ENCODE data around the gene TSC22D4. TPM values are rescaled to one million over a fixed set of nuclear protein-coding genes. Genes with fewer than 3 reads are reported as not detected.
A peak's percentile ranks its signal among the peaks of the same experiment; 100 is the strongest.

The TSC22D4 gene
- total and polyA plus RNA-seq, 2 donors (not counting 1 experiment from before 2014, with no cell fraction given), result 13.2 to 21.1 TPM

DNA sequence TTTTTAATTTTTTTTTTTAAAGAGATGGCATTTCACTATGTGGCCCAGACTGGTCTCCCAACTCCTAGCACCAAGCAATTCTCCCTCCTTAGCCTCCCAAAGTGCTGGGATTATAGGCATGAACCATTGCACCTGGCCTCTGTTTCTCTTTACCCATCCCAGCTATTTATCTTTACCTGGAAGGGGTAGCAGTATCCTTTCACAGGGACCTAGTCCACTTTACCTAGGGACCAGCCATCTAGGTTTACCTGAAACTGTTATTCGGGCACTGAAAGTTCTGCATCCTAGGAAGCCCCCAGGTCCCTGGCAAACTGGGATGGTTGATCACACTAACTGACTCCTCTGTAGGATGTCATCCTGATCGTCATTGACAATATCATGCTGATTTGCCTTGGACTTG, 38.3 kb upstream of the TSC22D4 start:
- TF ChIP-seq EZH2 (IDR thresholded peaks at IDR 0.05; ENCODE audit: low read length, missing control alignments), result no peak

GRCh38 chr7:100516135-100516812, 37.3 kb upstream of the TSC22D4 start:
- Histone ChIP-seq H3K9ac (ENCODE audit: insufficient read depth, low read length) (no peak overlapping the region), H3K27ac (ENCODE audit: insufficient read depth, low read length) (no peak overlapping the region), H3K79me2 (ENCODE audit: control insufficient read depth, insufficient read depth, low read length) (no peaks in the 10 kb centered on the region), H3K36me3 (ENCODE audit: control insufficient read depth, insufficient read depth, low read length) (no peaks in the 10 kb centered on the region), H3K27me3 (ENCODE audit: control insufficient read depth, insufficient read depth, low read length) (peaks cover under 1% of the 10 kb centered on the region), H3K4me2 (ENCODE audit: extremely low read depth, insufficient read depth, low read length) (no peak overlapping the region), H3K9me3 (ENCODE audit: control insufficient read depth, insufficient read depth, low read depth, low read length) (no peaks in the 10 kb centered on the region), H2AFZ (ENCODE audit: low read length) (no peak overlapping the region), H4K20me1 (ENCODE audit: control insufficient read depth, extremely low read depth, insufficient read depth, low read length) (no peaks in the 10 kb centered on the region), H3K4me1 (ENCODE audit: control insufficient read depth, extremely low read depth, insufficient read depth, low read length) (peaks cover 7% of the 10 kb centered on the region), H3K4me3 (replicated peaks in 1 of 4; ENCODE audit: control extremely low read depth in 1 of 4, insufficient read depth in 1 of 4, low read depth in 3 of 4, low read length in 4 of 4) (no peak overlapping the region)
- DNase-seq (ENCODE audit: low read depth in 2 of 2), result peak; percentile 95 to 97
- TF ChIP-seq, protein P1, sequence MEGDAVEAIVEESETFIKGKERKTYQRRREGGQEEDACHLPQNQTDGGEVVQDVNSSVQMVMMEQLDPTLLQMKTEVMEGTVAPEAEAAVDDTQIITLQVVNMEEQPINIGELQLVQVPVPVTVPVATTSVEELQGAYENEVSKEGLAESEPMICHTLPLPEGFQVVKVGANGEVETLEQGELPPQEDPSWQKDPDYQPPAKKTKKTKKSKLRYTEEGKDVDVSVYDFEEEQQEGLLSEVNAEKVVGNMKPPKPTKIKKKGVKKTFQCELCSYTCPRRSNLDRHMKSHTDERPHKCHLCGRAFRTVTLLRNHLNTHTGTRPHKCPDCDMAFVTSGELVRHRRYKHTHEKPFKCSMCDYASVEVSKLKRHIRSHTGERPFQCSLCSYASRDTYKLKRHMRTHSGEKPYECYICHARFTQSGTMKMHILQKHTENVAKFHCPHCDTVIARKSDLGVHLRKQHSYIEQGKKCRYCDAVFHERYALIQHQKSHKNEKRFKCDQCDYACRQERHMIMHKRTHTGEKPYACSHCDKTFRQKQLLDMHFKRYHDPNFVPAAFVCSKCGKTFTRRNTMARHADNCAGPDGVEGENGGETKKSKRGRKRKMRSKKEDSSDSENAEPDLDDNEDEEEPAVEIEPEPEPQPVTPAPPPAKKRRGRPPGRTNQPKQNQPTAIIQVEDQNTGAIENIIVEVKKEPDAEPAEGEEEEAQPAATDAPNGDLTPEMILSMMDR (conservative IDR thresholded peaks at IDR 0.05 in 1 of 2, IDR thresholded peaks at IDR 0.05 in 1 of 2; ENCODE audit: low read depth in 1 of 2, low read length in 2 of 2), result no peak
- no peak for TF ChIP-seq EZH2 (IDR thresholded peaks at IDR 0.05; ENCODE audit: low read length, missing control alignments)

More for the DNA sequence above, 38.3 kb upstream of the TSC22D4 start:
- Histone ChIP-seq H3K4me2 (ENCODE audit: extremely low read depth, insufficient read depth, low read length) (no peak overlapping the region), H3K9me3 (ENCODE audit: control insufficient read depth, insufficient read depth, low read depth, low read length) (no peaks in the 10 kb centered on the region), H4K20me1 (ENCODE audit: control insufficient read depth, extremely low read depth, insufficient read depth, low read length) (no peaks in the 10 kb centered on the region), H3K4me1 (ENCODE audit: control insufficient read depth, extremely low read depth, insufficient read depth, low read length) (peaks cover 7% of the 10 kb centered on the region), H2AFZ (ENCODE audit: low read length) (no peak overlapping the region), H3K79me2 (ENCODE audit: control insufficient read depth, insufficient read depth, low read length) (no peaks in the 10 kb centered on the region), H3K9ac (ENCODE audit: insufficient read depth, low read length) (no peak overlapping the region), H3K36me3 (ENCODE audit: control insufficient read depth, insufficient read depth, low read length) (no peaks in the 10 kb centered on the region), H3K27me3 (ENCODE audit: control insufficient read depth, insufficient read depth, low read length) (peaks cover 5% of the 10 kb centered on the region), H3K27ac (ENCODE audit: insufficient read depth, low read length) (no peak overlapping the region), H3K4me3 (replicated peaks in 1 of 4; ENCODE audit: control extremely low read depth in 1 of 4, insufficient read depth in 1 of 4, low read depth in 3 of 4, low read length in 4 of 4) (no peak overlapping the region)
- DNase-seq (ENCODE audit: low read depth in 2 of 2), result no peak

DNA sequence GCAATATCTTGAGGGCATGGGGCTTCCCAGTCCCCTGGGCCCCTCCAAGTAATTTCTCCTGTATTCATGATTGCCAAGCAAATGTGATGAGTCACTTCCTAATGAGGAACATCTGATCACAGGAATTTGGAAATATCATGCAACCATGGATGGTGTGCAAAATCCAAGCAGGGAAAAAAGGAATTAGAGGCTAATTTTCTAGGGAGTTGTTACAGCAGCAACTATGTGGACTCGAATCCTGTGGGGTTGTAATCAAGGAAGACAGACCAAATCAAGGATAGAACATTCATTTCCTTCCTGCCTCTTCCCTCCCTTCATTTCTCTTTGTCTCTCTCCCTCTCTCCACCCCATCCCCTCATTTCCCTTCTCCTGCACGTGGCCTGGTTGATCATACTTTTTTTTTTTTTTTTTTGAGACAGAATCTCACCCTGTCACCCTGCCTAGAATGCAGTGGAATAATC, 36.1 kb upstream of the TSC22D4 start:
- peaks cover 7% of the 10 kb centered on the region for H3K4me1 ChIP-seq (ENCODE audit: control insufficient read depth, extremely low read depth, insufficient read depth, low read length)
- no peaks in the 10 kb centered on the region for H3K36me3 ChIP-seq (ENCODE audit: control insufficient read depth, insufficient read depth, low read length)
- DNase-seq (ENCODE audit: low read depth in 2 of 2), result peak; percentile 62 to 75
- H3K79me2 ChIP-seq (ENCODE audit: control insufficient read depth, insufficient read depth, low read length), result no peaks in the 10 kb centered on the region
- TF ChIP-seq, protein P1 (conservative IDR thresholded peaks at IDR 0.05 in 1 of 2, IDR thresholded peaks at IDR 0.05 in 1 of 2; ENCODE audit: low read depth in 1 of 2, low read length in 2 of 2), result no peak
- TF ChIP-seq EZH2 (IDR thresholded peaks at IDR 0.05; ENCODE audit: low read length, missing control alignments), result no peak
- H3K9me3 ChIP-seq (ENCODE audit: control insufficient read depth, insufficient read depth, low read depth, low read length), result no peaks in the 10 kb centered on the region
- no peak overlapping the region for H2AFZ ChIP-seq (ENCODE audit: low read length)
- H3K27me3 ChIP-seq (ENCODE audit: control insufficient read depth, insufficient read depth, low read length), result no peaks in the 10 kb centered on the region
- H3K9ac ChIP-seq (ENCODE audit: insufficient read depth, low read length), result no peak overlapping the region
- H3K4me2 ChIP-seq (ENCODE audit: extremely low read depth, insufficient read depth, low read length), result peak overlapping the region; percentile 52
- H3K4me3 ChIP-seq (replicated peaks in 1 of 4; ENCODE audit: control extremely low read depth in 1 of 4, insufficient read depth in 1 of 4, low read depth in 3 of 4, low read length in 4 of 4), result no peak overlapping the region
- no peak overlapping the region for H3K27ac ChIP-seq (ENCODE audit: insufficient read depth, low read length)
- H4K20me1 ChIP-seq (ENCODE audit: control insufficient read depth, extremely low read depth, insufficient read depth, low read length), result no peaks in the 10 kb centered on the region

Measured in fibroblast of lung (primary cell).